Suprapubic skin (tissue), 4 donors: ENCODE data around the gene MCFD2. TPM values are rescaled to one million over a fixed set of nuclear protein-coding genes. Genes with fewer than 3 reads are reported as not detected.

Experiments
- DNase-seq, 2 donors: peaks; one replicate each; pipeline ENCODE4 v3.0.0-alpha.2; 2019; ENCODE audit warnings: low spot score in 2 of 2
- H3K27ac ChIP-seq: fragments of 200-600 bp; sonication (generic); one replicate; pipeline ENCODE4 v1.5.1; 2019
- H3K27me3 ChIP-seq: fragments of 200-600 bp; sonication (generic); one replicate; pipeline ENCODE4 v1.5.1; 2019
- H3K36me3 ChIP-seq: fragments of 200-600 bp; sonication (generic); one replicate; pipeline ENCODE4 v1.5.1; 2019
- H3K4me1 ChIP-seq: fragments of 200-600 bp; sonication (generic); one replicate; pipeline ENCODE4 v1.5.1; 2019
- H3K4me3 ChIP-seq: fragments of 200-600 bp; sonication (generic); one replicate; pipeline ENCODE4 v1.5.1; 2019; ENCODE audit warnings: mild to moderate bottlenecking
- H3K9me3 ChIP-seq: fragments of 200-600 bp; sonication (generic); one replicate; pipeline ENCODE4 v1.5.1; 2019
- EP300 ChIP-seq: sonication (generic); formaldehyde crosslinking; IDR thresholded peaks from one replicate; pipeline ENCODE4 v1.6.1; 2017; ENCODE audit warnings: antibody characterized with exemption
- POLR2A ChIP-seq, 2 donors: fragments of 450-650 bp; IDR thresholded peaks; one replicate each; pipeline ENCODE4 v1.6.1; 2017; ENCODE audit warnings: antibody characterized with exemption in 2 of 2, mild to moderate bottlenecking in 2 of 2, moderate library complexity in 2 of 2
- POLR2AphosphoS5 ChIP-seq, 3 donors: sonication (generic); formaldehyde crosslinking; IDR thresholded peaks; one replicate each; pipeline ENCODE4 v1.6.1; 2017; ENCODE audit warnings: antibody characterized with exemption in 3 of 3
- WGBS: methylation state at CpG from one replicate; pipeline ENCODE4 v1.1.5; 2018; 5-methylcytosine and 5-hydroxymethylcytosine counted together
- total RNA-seq, 4 donors: library from RNA; depleted of rRNA; stranded (reverse); fragments of >200 nt; gene quantifications; one replicate each; pipeline ENCODE4 v1.1.0, GENCODE V29; 2016
- TF ChIP-seq, protein P1 (sequence below), 2 donors: fragments of 200-600 bp in 1 of 2; fragments of 450-650 bp in 1 of 2; sonication (generic) in 1 of 2; IDR thresholded peaks; one replicate each; pipeline ENCODE4 v1.5.1; 2016 to 2019; ENCODE audit warnings: antibody characterized with exemption in 2 of 2, mild to moderate bottlenecking in 1 of 2, moderate library complexity in 1 of 2

Gene MCFD2
- total RNA-seq, 4 donors from 2014 or later, result 40.5 to 42.4 (median 41.6) TPM

DNA sequence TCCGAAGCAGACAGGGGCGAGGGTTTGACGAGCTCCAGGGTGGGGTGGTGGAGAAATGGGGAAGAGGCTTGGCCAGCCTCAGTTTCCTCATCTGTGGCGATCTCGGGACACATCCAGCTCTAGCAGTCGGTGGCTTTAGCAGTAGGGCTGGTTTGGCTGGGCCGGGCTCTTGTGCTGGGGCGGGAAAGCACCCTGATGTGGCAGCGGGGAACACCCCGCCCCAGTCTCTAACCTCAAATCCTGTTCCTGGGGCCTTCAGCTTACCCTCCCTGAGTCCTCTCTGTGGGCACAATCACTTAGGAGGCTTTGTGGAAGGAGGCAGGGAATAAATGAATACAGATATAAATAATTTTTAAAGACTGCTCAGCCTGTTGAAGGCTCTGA, 26.5 kb upstream of the MCFD2 start:
- WGBS, result 0% methylated on average over 10 of the region's 10 CpGs
- peaks cover 4% of the 10 kb centered on the region for H3K36me3 ChIP-seq

DNA sequence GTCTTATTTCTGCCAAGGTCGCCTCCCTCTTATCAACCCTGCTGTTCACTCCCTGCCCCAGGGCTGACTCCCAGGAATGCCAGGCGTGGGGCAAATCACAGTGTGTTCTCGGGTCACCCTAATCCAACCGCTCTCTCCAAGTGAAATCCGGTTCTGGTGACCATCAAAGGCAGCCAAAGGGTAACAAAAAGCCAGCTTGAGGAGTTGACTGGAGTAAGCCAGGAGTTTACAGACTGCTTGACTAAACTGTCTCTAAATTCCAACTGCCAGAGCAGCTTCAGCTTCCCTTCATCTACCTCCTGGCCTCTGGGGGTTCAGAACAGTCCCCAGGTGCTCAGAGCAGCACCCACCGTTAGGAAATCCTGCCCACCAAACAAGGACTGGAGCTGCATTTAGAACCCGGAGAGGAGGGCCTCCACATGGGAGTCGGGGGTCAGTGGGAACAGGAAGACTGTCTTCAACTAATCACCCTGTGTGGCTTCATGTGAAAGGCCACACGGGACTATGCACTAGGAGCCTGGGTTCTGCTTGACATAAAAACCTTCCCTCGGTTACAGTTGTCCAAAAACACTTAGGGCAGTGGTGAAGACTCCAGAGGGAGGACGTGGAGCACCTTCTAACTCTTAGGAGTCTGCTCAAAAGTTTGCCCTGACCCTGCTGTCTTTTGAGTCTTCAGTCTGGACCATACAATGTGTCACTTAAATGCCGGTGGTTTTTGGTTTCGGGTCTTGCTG, 24.2 kb upstream of the MCFD2 start:
- H3K4me3 ChIP-seq, result peak overlapping the region; percentile 93
- no peaks in the 10 kb centered on the region for H3K9me3 ChIP-seq
- H3K27me3 ChIP-seq, result no peaks in the 10 kb centered on the region
- TF ChIP-seq, protein P1, sequence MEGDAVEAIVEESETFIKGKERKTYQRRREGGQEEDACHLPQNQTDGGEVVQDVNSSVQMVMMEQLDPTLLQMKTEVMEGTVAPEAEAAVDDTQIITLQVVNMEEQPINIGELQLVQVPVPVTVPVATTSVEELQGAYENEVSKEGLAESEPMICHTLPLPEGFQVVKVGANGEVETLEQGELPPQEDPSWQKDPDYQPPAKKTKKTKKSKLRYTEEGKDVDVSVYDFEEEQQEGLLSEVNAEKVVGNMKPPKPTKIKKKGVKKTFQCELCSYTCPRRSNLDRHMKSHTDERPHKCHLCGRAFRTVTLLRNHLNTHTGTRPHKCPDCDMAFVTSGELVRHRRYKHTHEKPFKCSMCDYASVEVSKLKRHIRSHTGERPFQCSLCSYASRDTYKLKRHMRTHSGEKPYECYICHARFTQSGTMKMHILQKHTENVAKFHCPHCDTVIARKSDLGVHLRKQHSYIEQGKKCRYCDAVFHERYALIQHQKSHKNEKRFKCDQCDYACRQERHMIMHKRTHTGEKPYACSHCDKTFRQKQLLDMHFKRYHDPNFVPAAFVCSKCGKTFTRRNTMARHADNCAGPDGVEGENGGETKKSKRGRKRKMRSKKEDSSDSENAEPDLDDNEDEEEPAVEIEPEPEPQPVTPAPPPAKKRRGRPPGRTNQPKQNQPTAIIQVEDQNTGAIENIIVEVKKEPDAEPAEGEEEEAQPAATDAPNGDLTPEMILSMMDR (IDR thresholded peaks at IDR 0.05), result no peak
- TF ChIP-seq POLR2A (IDR thresholded peaks at IDR 0.05) (no peak), EP300 (no peak), POLR2AphosphoS5 (IDR thresholded peaks at IDR 0.05) (no peak)
- H3K4me1 ChIP-seq, result peaks cover 32% of the 10 kb centered on the region
- DNase-seq, result no peak
- 58% methylated on average over 12 of the region's 13 CpGs for WGBS
- H3K27ac ChIP-seq, result peak overlapping the region; percentile 96
- no peaks in the 10 kb centered on the region for H3K36me3 ChIP-seq

More for the DNA sequence above, 26.5 kb upstream of the MCFD2 start:
- peaks cover 38% of the 10 kb centered on the region for H3K4me1 ChIP-seq
- H3K4me3 ChIP-seq, result peak overlapping the region; percentile 93
- DNase-seq, result peak in 1 of 2 donors; percentile 76
- TF ChIP-seq POLR2A (IDR thresholded peaks at IDR 0.05), result no peak
- TF ChIP-seq, protein P1 (IDR thresholded peaks at IDR 0.05), result no peak
- no peaks in the 10 kb centered on the region for H3K27me3 ChIP-seq
- H3K27ac ChIP-seq, result peak overlapping the region; percentile 96
- H3K9me3 ChIP-seq, result no peaks in the 10 kb centered on the region

DNA sequence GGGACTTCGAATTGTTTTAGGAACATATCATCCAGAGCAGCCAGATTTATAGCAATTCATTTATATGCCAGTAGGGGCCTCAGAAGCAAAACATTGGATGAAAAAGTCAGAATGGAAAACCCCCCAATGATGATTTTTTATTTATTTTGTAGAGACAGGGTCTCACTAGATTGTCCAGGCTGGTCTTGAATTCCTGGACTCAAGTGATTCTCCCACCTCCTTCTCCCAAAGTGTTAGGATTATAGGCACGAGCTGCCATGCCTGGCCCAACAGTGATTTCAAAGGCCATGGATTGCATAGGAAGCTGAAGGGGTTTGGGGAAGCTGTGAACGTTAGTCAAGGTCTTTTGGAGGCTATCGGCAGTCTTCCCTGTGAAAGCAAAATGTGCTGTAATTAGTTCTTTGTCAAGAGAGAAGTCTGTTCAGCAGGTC, 21.9 kb upstream of the MCFD2 start:
- DNase-seq, result no peak
- Histone ChIP-seq H3K9me3 (no peaks in the 10 kb centered on the region), H3K4me3 (no peak overlapping the region), H3K4me1 (peaks cover 17% of the 10 kb centered on the region), H3K27ac (no peak overlapping the region), H3K36me3 (no peaks in the 10 kb centered on the region), H3K27me3 (no peaks in the 10 kb centered on the region)
- no peak for TF ChIP-seq EP300
- no peak for TF ChIP-seq POLR2AphosphoS5 (IDR thresholded peaks at IDR 0.05)
- TF ChIP-seq, protein P1 (IDR thresholded peaks at IDR 0.05), result peak; percentile 1 to 31
- no peak for TF ChIP-seq POLR2A (IDR thresholded peaks at IDR 0.05)
- 82% methylated on average over 4 of the region's 4 CpGs for WGBS

DNA sequence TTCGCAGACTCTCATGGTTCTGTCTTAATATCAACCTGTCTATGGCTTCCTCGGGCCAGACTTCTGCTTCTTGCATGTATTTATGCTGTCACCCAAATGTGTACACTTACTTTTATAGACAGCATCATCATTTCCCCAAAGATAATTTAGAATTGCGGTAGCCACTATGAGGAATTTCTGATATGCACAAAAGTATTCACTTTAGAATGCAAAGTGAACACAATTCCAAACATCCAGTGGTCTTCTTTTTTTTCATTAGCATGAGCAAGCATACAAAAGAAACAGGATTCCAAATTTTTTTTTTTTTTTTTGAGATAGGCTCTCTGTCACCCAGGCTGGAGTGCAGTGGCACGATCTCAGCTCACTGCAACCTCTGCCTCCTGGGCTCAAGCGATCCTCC, 21.0 kb upstream of the MCFD2 start:
- H3K36me3 ChIP-seq, result no peaks in the 10 kb centered on the region
- H3K27me3 ChIP-seq, result no peaks in the 10 kb centered on the region
- H3K4me1 ChIP-seq, result peaks cover 15% of the 10 kb centered on the region
- H3K9me3 ChIP-seq, result no peaks in the 10 kb centered on the region
- no peak overlapping the region for H3K27ac ChIP-seq
- 95% methylated on average over 5 of the region's 5 CpGs for WGBS
- H3K4me3 ChIP-seq, result no peak overlapping the region
- DNase-seq, result no peak
- no peak for TF ChIP-seq POLR2A (IDR thresholded peaks at IDR 0.05)
- no peak for TF ChIP-seq EP300
- TF ChIP-seq, protein P1 (IDR thresholded peaks at IDR 0.05), result no peak
- no peak for TF ChIP-seq POLR2AphosphoS5 (IDR thresholded peaks at IDR 0.05)

DNA sequence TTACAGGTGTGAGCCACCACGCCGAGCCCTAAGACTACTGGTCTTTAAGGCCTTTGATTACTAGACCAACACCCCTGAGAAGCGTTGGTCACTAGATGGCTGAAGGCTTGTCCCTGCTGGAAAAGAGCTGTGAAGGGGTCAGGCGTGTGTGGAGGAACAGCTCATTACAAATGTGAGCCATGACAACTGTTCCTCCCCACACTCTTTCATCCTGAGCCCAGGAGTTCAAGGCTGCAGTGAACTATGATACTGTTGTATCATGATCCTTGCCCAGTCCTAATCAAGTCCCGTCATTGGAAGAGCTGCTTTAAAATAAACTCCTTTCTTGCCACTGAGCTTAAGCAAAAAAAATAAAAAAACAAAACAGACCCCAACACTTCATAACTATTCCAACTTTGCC, 19.5 kb upstream of the MCFD2 start:
- DNase-seq, result no peak
- TF ChIP-seq, protein P1 (IDR thresholded peaks at IDR 0.05), result no peak
- TF ChIP-seq POLR2AphosphoS5 (IDR thresholded peaks at IDR 0.05) (no peak), EP300 (no peak), POLR2A (IDR thresholded peaks at IDR 0.05) (no peak)
- Histone ChIP-seq H3K4me3 (no peak overlapping the region), H3K4me1 (peaks cover 8% of the 10 kb centered on the region), H3K36me3 (no peaks in the 10 kb centered on the region), H3K9me3 (no peaks in the 10 kb centered on the region), H3K27ac (no peak overlapping the region), H3K27me3 (no peaks in the 10 kb centered on the region)
- WGBS, result 92% methylated on average over 4 of the region's 5 CpGs
